ENCODE data around the gene ATP1A2. TPM values are rescaled to one million over a fixed set of nuclear protein-coding genes. Genes with fewer than 3 reads are reported as not detected.

ATP1A2 gene
- total RNA-seq, 3 donors from 2014 or later = 2.6 to 124 (median 4.0) TPM

DNA sequence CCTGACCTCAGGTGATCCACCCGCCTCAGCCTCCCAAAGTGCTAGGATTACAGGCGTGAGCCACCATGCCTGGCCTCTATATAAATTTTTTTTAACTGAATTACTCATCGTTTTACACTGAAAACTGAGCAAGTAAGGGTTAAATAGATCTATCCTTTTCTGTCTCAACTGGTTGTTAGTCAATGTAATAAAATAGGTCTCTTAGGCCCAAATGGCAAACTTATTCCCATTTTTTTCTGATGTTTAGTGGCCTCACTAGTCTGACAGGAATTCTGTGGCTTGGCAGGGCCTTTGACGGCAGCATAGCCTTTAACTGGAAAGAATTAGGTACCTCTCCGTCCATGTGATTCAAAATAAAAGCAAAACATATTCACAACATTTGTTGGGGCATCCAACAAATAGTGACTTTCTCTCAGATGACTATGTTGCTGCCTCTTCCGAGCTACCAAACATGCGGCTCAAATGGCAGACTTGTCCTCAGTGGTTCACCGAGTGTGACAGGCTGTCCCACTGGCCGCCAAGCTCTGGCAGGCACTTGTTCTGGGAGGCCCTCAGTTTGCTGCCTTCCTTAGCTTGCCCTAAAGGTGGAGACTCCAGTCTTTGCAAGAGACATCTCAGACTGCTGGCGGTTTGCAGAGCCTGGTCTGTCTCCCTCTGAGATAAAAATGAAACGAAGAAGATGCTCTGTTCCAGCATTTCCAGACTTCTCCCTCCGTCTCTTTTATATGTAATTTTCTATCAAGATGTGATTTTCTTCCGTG, 53.2 kb downstream of the ATP1A2 start:
- Histone ChIP-seq H3K4me3 (no peak overlapping the region), H3K9me3 (no peaks in the 10 kb centered on the region), H3K4me1 (ENCODE audit: low read depth) (no peaks in the 10 kb centered on the region), H3K36me3 (ENCODE audit: low read depth) (no peaks in the 10 kb centered on the region)
- TF ChIP-seq, protein P1, sequence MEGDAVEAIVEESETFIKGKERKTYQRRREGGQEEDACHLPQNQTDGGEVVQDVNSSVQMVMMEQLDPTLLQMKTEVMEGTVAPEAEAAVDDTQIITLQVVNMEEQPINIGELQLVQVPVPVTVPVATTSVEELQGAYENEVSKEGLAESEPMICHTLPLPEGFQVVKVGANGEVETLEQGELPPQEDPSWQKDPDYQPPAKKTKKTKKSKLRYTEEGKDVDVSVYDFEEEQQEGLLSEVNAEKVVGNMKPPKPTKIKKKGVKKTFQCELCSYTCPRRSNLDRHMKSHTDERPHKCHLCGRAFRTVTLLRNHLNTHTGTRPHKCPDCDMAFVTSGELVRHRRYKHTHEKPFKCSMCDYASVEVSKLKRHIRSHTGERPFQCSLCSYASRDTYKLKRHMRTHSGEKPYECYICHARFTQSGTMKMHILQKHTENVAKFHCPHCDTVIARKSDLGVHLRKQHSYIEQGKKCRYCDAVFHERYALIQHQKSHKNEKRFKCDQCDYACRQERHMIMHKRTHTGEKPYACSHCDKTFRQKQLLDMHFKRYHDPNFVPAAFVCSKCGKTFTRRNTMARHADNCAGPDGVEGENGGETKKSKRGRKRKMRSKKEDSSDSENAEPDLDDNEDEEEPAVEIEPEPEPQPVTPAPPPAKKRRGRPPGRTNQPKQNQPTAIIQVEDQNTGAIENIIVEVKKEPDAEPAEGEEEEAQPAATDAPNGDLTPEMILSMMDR (IDR thresholded peaks at IDR 0.05) = no peak
- ATAC-seq (no peak), DNase-seq (no peak)
- intact Hi-C loops (cut with DNase I, micrococcal nuclease) = no loop called here

DNA sequence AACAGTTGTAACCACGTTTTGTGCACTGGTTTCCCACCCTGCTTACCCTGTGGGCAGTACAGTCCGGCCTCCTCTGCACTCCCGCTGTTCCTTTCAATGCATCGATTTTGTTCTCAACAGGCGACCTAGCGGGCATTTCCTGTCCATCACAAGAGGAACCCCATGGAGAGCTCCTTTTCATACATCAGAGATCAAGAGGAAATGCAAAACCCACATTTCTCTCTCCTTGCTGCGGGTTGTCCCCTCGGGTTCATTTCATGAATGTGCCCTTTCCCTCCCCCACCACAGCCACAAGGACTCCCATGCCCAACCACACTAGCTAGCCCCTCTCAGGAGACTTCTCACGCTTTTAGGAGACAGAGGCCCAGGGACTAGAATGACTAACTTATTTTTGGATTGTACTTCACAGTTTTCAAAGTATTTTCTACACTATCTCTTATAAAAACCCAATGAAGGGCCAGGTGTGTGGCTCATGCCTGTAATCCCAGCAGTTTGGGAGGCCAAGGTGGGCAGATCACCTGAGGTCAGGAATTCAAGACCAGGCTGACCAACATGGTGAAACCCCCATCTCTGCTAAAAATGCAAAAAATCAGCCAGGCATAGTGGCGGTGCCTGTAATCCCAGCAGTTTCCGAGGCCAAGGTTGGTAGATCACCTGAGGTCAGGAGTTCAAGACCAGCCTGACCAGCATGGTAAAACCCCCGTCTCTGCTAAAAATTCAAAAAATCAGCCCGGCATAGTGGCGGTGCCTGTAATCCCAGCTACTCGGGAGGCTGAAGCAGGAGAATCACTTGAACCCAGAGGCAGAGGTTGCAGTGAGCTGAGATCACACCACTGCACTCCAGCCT, 54.2 kb downstream of the ATP1A2 start:
- no peak for DNase-seq
- intact Hi-C loops (cut with DNase I, micrococcal nuclease) = no loop called here
- Histone ChIP-seq H3K36me3 (ENCODE audit: low read depth) (no peaks in the 10 kb centered on the region), H3K9me3 (no peaks in the 10 kb centered on the region), H3K4me3 (no peak overlapping the region), H3K4me1 (ENCODE audit: low read depth) (no peaks in the 10 kb centered on the region)
- ATAC-seq = no peak
- TF ChIP-seq, protein P1 (IDR thresholded peaks at IDR 0.05) = no peak

DNA sequence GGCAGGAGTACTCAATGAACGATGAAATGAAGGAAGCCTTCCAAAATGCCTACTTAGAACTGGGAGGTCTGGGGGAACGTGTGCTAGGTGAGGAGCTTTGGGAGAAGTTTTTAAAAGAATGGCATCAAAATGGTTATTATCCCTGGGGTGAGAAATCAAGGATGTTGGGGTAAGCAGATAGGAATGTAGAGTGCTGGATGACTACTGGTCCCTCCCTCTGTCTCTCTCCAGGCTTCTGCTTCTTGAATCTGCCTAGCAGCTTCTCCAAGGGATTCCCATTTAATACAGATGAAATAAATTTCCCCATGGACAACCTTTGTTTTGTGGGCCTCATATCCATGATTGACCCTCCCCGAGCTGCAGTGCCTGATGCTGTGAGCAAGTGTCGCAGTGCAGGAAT, 55.8 kb downstream of the ATP1A2 start:
- no peak overlapping the region for H3K4me3 ChIP-seq
- H3K4me1 ChIP-seq (ENCODE audit: low read depth) = no peaks in the 10 kb centered on the region
- no peaks in the 10 kb centered on the region for H3K9me3 ChIP-seq
- intact Hi-C loops (cut with DNase I, micrococcal nuclease) = no loop called here
- ATAC-seq = no peak
- TF ChIP-seq, protein P1 (IDR thresholded peaks at IDR 0.05) = no peak
- DNase-seq = no peak
- no peaks in the 10 kb centered on the region for H3K36me3 ChIP-seq (ENCODE audit: low read depth)

GRCh38 chr1:160171980-160172379, 56.4 kb downstream of the ATP1A2 start:
- H3K4me1 ChIP-seq (ENCODE audit: low read depth) = no peaks in the 10 kb centered on the region
- TF ChIP-seq, protein P1 (IDR thresholded peaks at IDR 0.05) = no peak
- DNase-seq = no peak
- H3K9me3 ChIP-seq = no peaks in the 10 kb centered on the region
- no peak overlapping the region for H3K4me3 ChIP-seq
- no peaks in the 10 kb centered on the region for H3K36me3 ChIP-seq (ENCODE audit: low read depth)
- intact Hi-C loops (cut with DNase I, micrococcal nuclease) = no loop called here
- ATAC-seq = no peak

- H3K9me3 ChIP-seq = no peaks in the 10 kb centered on the region
- intact Hi-C loops (cut with DNase I, micrococcal nuclease) = no loop called here
Measured at GRCh38 chr1:160177231-160177630, 61.7 kb downstream of the ATP1A2 start.

More at GRCh38 chr1:160177231-160177630, 61.7 kb downstream of the ATP1A2 start:
- DNase-seq (no peak), ATAC-seq (no peak)
- H3K36me3 ChIP-seq (ENCODE audit: low read depth) = no peaks in the 10 kb centered on the region
- no peak overlapping the region for H3K4me3 ChIP-seq
- H3K4me1 ChIP-seq (ENCODE audit: low read depth) = no peaks in the 10 kb centered on the region
- TF ChIP-seq, protein P1 (IDR thresholded peaks at IDR 0.05) = no peak

Measured in mucosa of descending colon (tissue), 3 donors.